ENCODE measurements around the gene GRAP2.

GRAP2 gene

DNA sequence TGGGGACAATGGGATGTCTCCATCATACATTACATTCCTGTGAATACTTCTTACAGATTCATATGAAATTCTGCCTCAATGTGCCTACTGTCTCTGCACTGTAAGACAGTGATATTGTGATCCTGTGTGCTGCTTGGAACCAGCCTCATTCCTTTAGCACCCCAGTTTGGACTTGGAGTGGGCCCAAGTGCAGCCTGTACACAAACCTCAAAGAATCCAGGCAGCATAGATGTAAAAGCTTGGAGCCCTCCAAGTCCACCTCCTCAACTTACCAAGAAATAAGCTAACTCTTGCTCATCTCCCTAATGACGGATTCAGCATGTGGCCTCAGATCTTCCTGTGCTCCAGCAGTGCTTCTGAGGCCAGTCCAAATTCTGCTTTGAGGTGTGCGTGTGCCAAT, 24.4 kb downstream of the GRAP2 start:
- DNase-seq (ENCODE audit: low read depth in 3 of 3): no peak

DNA sequence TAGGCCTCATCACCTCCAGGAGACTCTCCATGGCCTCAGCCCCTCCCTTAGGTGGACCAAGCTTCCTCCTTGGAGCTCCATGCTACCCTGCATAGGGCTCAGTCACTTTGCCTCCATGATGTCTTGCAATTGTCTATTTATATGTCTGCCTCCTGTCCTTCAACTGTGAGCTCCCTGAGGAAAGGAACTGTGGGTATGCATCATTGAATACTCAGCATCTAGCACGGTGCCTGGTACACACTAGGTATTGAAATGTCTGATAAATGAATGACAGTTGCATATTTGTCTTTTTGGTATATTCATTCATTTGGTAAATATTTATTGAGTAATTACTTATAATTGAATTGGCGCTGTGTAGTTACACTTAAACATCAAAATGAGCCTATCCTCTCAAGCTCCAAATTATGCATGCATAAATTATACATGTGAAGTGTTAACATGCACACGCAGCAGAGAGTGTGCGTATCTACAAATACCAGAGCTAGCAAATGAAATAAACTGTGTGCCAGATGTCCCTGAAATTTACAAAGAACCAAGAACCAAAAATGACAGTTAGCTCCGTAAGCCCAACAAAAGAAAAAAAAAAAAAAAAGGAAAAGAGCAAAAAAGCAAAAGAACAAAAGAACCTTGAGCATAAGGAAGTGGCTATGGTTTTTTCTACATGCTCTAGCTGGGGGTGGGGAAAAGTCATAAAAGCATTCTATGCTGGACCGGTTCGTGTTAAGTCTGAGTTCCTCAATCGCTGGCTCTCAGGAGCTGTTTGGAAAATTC, 25.2 kb downstream of the GRAP2 start:
- DNase-seq (ENCODE audit: low read depth in 3 of 3): no peak

DNA sequence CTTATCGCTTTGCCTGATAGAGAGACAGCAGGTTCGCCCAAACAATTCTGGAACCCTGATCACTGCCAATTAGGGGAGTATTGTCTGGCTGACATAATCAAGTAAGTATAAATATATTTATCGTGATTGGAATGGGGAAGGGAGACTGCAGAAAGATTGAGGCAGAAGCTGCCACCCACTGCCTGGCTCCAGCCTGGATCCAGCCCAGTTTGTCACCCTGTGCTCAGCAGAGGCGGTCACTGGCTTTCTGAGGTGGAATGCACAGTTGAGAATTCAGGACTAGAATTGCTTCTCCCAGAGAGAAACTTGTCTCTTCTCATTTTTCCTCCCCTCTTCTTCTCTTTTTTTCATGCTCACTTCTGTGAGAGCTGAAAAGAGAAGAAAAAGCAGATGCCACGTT, 25.9 kb downstream of the GRAP2 start:
- DNase-seq (ENCODE audit: low read depth in 3 of 3): no peak

- no peak for DNase-seq (ENCODE audit: low read depth in 3 of 3)
These were observed 26.7 kb downstream of the GRAP2 start for GRCh38 chr22:39927544-39927943.

GRCh38 chr22:39928536-39929520, 27.9 kb downstream of the GRAP2 start:
- no peak for DNase-seq (ENCODE audit: low read depth in 3 of 3)

DNA sequence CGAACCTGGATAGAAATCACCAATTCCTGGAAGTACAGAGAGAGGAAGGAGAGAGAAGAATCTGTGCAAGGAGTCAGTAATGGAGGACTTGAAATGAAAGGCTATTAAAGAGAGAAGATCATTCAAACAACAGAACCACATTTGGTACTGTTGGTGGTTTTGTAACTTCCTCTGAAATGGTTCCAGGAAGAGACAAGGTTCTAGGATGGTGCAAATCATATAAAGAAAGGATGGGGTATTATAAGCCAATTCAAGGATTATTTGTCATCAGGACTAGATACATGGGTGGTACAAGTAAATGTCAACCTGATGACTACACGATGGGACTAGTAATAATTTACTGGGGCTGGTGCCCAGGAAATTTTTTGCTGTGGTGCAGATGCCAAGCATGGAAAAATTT, 30.4 kb downstream of the GRAP2 start:
- no peak for DNase-seq (ENCODE audit: low read depth in 3 of 3)

DNA sequence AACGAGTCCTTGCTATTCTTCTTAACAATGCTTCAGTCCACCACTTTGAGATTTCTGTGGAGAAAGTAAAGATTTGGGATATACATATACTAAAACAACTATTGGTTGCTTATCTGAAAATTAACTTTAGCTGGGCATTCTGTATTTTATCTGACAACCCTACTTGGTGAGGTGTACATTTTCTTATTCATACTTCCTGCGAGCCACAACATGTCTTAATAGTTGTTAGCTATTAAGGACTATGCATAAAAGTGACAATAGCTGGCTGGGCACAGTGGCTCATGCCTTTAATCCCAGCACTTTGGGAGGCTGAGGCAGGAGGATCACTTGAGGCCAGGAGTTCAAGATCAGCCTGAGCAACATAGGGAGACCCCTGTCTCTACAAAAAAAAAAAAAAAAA, 31.3 kb downstream of the GRAP2 start:
- DNase-seq (ENCODE audit: low read depth in 3 of 3): no peak

DNA sequence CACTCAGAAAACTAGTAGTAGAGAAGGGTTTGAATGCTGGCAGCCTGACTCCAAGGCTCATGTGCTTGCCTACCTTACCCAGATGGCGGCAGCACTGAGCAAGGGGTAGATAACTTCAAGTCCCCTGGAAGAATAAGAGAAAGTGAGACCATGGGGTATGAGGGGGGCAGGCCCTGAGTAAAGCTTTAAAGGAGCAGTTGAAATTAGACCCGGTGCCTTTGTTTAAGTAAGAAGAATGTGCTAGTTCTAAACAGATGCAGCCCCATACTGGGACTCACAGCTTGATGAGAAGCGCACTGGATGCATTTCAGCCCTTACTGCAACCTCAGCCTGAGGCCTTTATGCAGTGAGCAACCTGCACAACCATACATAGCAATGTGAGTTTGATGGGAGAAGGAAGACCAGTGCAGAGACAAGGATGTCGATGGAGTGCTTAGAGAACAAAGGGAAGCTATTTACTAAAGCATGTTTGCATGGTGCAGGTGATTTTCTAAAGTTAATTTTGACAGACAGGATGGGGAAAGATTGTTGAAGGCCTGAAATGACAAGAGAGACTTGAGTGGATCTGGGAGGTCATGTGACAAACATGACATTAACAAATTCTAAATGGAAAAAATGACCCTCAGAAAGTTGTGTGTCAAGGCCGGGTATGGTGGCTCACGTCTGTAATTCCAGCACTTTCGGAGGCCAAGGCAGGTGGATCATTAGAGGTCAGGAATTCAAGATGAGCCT, 32.2 kb downstream of the GRAP2 start:
- no peak for DNase-seq (ENCODE audit: low read depth in 3 of 3)

GRCh38 chr22:39933741-39934140, 32.9 kb downstream of the GRAP2 start:
- no peak for DNase-seq (ENCODE audit: low read depth in 3 of 3)

DNA sequence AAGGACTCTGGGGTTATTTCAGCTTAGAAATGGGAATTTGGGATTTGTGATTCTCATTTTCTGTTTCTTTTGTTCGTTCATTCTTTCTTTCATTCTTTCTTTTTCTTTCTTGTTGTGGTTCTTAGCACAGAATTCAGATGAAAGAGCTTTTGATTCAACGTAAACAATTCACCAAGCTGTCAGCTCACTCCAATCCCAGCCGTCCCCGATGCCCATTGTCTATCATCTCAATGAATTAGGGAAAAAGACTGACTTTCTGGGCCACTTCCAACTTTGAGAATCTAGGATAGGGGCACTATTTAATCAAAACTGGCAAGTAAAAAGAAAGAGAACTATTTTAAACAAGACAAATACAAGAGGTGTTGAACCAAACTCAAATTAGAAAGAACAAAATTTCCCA, 34.2 kb downstream of the GRAP2 start:
- no peak for DNase-seq (ENCODE audit: low read depth in 3 of 3)

- no peak for DNase-seq (ENCODE audit: low read depth in 3 of 3)
These were observed 34.7 kb downstream of the GRAP2 start for GRCh38 chr22:39935612-39936011.

GRCh38 chr22:39936523-39937145, 35.8 kb downstream of the GRAP2 start:
- no peak for DNase-seq (ENCODE audit: low read depth in 3 of 3)

GRCh38 chr22:39937906-39938305, 37.0 kb downstream of the GRAP2 start:
- no peak for DNase-seq (ENCODE audit: low read depth in 3 of 3)

DNA sequence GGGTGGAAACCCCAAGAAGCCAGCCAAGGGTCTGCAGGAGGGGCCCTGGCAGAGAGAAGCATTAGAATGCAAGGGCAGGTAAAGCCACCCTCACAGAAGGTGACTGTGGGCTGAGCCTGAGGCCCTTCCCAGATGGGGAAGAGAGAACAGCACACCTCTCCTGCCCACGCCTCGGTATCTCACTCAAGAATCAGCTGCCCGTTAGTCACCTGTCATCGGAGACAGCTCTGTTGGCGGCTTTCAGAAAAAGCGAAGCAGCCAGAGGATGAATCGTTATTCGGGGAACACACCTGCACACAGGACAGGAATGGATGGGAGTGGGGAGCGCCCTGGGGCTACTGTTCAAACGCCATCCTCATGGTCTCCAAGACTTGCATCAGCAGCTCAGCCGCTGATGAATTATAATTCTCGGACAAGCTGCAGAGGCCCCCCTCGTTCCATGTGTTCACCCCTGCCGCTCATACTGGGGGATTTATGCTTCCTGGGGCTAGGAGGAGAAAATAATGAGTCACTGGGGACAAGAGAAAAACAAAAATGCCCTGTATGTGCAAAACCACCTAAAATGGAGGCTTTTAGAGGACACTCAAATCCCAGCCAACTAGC, 37.7 kb downstream of the GRAP2 start:
- peak in 2 of 3 experiments; percentile 44 to 54 for DNase-seq (ENCODE audit: low read depth in 3 of 3)

- DNase-seq (ENCODE audit: low read depth in 3 of 3): no peak
These were observed 38.9 kb downstream of the GRAP2 start for GRCh38 chr22:39939830-39940229.

GRCh38 chr22:39940757-39941305, 39.9 kb downstream of the GRAP2 start:
- DNase-seq (ENCODE audit: low read depth in 3 of 3): no peak

DNA sequence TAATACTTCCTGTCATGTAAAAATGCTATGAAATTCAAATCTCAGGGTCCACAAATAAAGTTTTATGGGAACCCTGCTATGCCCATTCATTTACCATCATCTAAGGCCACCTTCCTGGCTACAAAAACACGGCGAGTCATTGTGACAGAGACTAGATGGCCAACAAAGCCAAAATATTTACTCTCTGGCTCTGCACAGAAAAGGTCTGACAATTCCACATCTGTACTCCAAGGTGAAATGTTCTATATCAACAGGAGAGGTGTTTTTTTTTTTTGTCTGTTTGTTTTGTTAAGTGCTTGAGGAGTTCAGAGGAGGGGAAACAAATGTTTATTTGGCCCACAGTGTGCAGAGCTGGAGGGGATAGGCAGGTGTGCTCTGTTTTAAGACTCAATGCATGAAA, 40.7 kb downstream of the GRAP2 start:
- DNase-seq (ENCODE audit: low read depth in 3 of 3): no peak

- no peak for DNase-seq (ENCODE audit: low read depth in 3 of 3)
These were observed 41.8 kb downstream of the GRAP2 start for GRCh38 chr22:39942439-39943230.

GRCh38 chr22:39943337-39943736, 42.5 kb downstream of the GRAP2 start:
- no peak for DNase-seq (ENCODE audit: low read depth in 3 of 3)

Measured in stimulated activated CD4-positive, alpha-beta T cell treated with anti-CD3 and anti-CD28 coated beads, TNF-alpha, amount 100 ng/mL, for 4 hours (primary cell).